Panc1 (cell line): Measurements from ENCODE around the gene RYR3.

Source experiments
- POLR2AphosphoS5 ChIP-seq: IDR thresholded peaks from 2 replicates; pipeline ENCODE4 v1.6.1; 2012; ENCODE audit warnings: mild to moderate bottlenecking, low read depth, low read length, moderate library complexity
- TF ChIP-seq, protein P1 (sequence below), 2 experiments: IDR thresholded peaks; 2 replicates each; pipeline ENCODE4 v1.6.1; 2011 to 2012; ENCODE audit warnings: low read depth in 2 of 2, control low read depth in 1 of 2, low read length in 1 of 2, mild to moderate bottlenecking in 1 of 2, moderate library complexity in 1 of 2; ENCODE audit not compliant: insufficient read depth in 1 of 2
- TF ChIP-seq, protein P2 (sequence below): fragments of 450-650 bp; IDR thresholded peaks from 2 replicates; pipeline ENCODE4 v1.5.1; 2017; ENCODE audit warnings: mild to moderate bottlenecking

GRCh38 chr15:33442449-33442848, 131.7 kb downstream of the RYR3 start:
- TF ChIP-seq, protein P1, sequence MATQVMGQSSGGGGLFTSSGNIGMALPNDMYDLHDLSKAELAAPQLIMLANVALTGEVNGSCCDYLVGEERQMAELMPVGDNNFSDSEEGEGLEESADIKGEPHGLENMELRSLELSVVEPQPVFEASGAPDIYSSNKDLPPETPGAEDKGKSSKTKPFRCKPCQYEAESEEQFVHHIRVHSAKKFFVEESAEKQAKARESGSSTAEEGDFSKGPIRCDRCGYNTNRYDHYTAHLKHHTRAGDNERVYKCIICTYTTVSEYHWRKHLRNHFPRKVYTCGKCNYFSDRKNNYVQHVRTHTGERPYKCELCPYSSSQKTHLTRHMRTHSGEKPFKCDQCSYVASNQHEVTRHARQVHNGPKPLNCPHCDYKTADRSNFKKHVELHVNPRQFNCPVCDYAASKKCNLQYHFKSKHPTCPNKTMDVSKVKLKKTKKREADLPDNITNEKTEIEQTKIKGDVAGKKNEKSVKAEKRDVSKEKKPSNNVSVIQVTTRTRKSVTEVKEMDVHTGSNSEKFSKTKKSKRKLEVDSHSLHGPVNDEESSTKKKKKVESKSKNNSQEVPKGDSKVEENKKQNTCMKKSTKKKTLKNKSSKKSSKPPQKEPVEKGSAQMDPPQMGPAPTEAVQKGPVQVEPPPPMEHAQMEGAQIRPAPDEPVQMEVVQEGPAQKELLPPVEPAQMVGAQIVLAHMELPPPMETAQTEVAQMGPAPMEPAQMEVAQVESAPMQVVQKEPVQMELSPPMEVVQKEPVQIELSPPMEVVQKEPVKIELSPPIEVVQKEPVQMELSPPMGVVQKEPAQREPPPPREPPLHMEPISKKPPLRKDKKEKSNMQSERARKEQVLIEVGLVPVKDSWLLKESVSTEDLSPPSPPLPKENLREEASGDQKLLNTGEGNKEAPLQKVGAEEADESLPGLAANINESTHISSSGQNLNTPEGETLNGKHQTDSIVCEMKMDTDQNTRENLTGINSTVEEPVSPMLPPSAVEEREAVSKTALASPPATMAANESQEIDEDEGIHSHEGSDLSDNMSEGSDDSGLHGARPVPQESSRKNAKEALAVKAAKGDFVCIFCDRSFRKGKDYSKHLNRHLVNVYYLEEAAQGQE (IDR thresholded peaks at IDR 0.05; ENCODE audit: insufficient read depth in 1 of 2, low read depth in 2 of 2, low read length in 1 of 2), result no peak
- TF ChIP-seq, protein P2, sequence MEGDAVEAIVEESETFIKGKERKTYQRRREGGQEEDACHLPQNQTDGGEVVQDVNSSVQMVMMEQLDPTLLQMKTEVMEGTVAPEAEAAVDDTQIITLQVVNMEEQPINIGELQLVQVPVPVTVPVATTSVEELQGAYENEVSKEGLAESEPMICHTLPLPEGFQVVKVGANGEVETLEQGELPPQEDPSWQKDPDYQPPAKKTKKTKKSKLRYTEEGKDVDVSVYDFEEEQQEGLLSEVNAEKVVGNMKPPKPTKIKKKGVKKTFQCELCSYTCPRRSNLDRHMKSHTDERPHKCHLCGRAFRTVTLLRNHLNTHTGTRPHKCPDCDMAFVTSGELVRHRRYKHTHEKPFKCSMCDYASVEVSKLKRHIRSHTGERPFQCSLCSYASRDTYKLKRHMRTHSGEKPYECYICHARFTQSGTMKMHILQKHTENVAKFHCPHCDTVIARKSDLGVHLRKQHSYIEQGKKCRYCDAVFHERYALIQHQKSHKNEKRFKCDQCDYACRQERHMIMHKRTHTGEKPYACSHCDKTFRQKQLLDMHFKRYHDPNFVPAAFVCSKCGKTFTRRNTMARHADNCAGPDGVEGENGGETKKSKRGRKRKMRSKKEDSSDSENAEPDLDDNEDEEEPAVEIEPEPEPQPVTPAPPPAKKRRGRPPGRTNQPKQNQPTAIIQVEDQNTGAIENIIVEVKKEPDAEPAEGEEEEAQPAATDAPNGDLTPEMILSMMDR, result no peak
- TF ChIP-seq POLR2AphosphoS5, result no peak
